B cell (primary cell): ENCODE results near the gene KIAA1217. TPM values are rescaled to one million over a fixed set of nuclear protein-coding genes. Genes with fewer than 3 reads are reported as not detected.

ENCODE experiments used
- ATAC-seq: fragments of 200-7000 bp; cut with Tn5 transposase; one replicate; pipeline ENCODE4 v1.10.0; 2021; ENCODE audit warnings: low read depth, mild to moderate bottlenecking, moderate number of reproducible peaks, moderate library complexity
- CTCF ChIA-PET: fragments of 350-600 bp; sonication (Branson Sonifier 250); formaldehyde crosslinking; loops from one replicate; lab custom pipeline; 2021; ENCODE audit warnings: antibody characterized with exemption, inconsistent platforms; lab: Charles Lee
- POLR2A ChIA-PET: fragments of 350-600 bp; sonication (Branson Sonifier 250); formaldehyde crosslinking; loops from one replicate; lab custom pipeline; 2021; ENCODE audit warnings: antibody characterized with exemption; lab: Charles Lee
- DNase-seq: peaks from one replicate; pipeline ENCODE4 v3.0.0; 2013
- H2AFZ ChIP-seq: 2 replicates; pipeline ENCODE4 v1.6.1; 2012; ENCODE audit warnings: mild to moderate bottlenecking, low read depth, low read length; ENCODE audit not compliant: insufficient read depth, poor library complexity, severe bottlenecking
- H3K27ac ChIP-seq, 2 donors: 1 replicate in 1 of 2; 2 replicates in 1 of 2; pipeline ENCODE4 v1.5.1; 2012 to 2013; ENCODE audit warnings: low read length in 2 of 2, mild to moderate bottlenecking in 2 of 2, moderate library complexity in 1 of 2
- H3K27me3 ChIP-seq, 4 experiments: fragments of 200-600 bp in 1 of 4; sonication (generic) in 1 of 4; replicated peaks in 1 of 4; 1 replicate in 2 of 4; 2 replicates in 2 of 4; pipeline versions ENCODE4 v1.6.1 to v1.7.0; 2013 to 2016; ENCODE audit warnings: low read length in 3 of 4, mild to moderate bottlenecking in 2 of 4, mixed read lengths in 1 of 4, moderate library complexity in 1 of 4; ENCODE audit not compliant: insufficient read depth in 4 of 4, control insufficient read depth in 3 of 4; ENCODE audit errors: control extremely low read depth in 1 of 4
- H3K36me3 ChIP-seq, 2 experiments: replicated peaks in 1 of 2; 1 replicate in 1 of 2; 2 replicates in 1 of 2; pipeline versions ENCODE4 v1.6.1 to v1.7.1; 2013; ENCODE audit warnings: low read length in 1 of 2; ENCODE audit not compliant: insufficient read depth in 2 of 2, control insufficient read depth in 1 of 2; ENCODE audit errors: control extremely low read depth in 1 of 2, extremely low read depth in 1 of 2
- H3K4me1 ChIP-seq, 2 donors: fragments of 200-600 bp in 1 of 2; sonication (generic) in 1 of 2; 1 replicate in 1 of 2; 2 replicates in 1 of 2; pipeline versions ENCODE4 v1.5.1 to v1.6.1; 2013 to 2017; ENCODE audit warnings: low read length in 2 of 2; ENCODE audit not compliant: control insufficient read depth in 2 of 2, insufficient read depth in 2 of 2
- H3K4me2 ChIP-seq: replicated peaks from 2 replicates; pipeline ENCODE3; 2012; ENCODE audit warnings: mild to moderate bottlenecking, low read depth, low read length; ENCODE audit not compliant: poor library complexity, severe bottlenecking
- H3K4me3 ChIP-seq, 5 experiments: fragments of 200-600 bp in 1 of 5; sonication (generic) in 1 of 5; 1 replicate in 3 of 5; 2 replicates in 2 of 5; pipeline versions ENCODE4 v1.5.1 to v1.7.0; 2011 to 2016; ENCODE audit warnings: low read length in 4 of 5, mild to moderate bottlenecking in 4 of 5, low read depth in 2 of 5, control low read depth in 1 of 5, moderate library complexity in 1 of 5; ENCODE audit not compliant: insufficient read depth in 1 of 5; ENCODE audit errors: control extremely low read depth in 1 of 5, extremely low read depth in 1 of 5
- H3K79me2 ChIP-seq: fragments of 200-600 bp; sonication (generic); one replicate; pipeline ENCODE4 v1.6.0; 2016; ENCODE audit warnings: low read length; ENCODE audit not compliant: control insufficient read depth, insufficient read depth
- H3K9ac ChIP-seq: fragments of 200-600 bp; sonication (generic); 2 replicates; pipeline ENCODE4 v1.6.1; 2017; ENCODE audit warnings: mild to moderate bottlenecking, low read length, moderate library complexity
- H3K9me3 ChIP-seq, 3 donors: one replicate each; pipeline versions ENCODE4 v1.6.1 to v1.7.1; 2013; ENCODE audit warnings: low read length in 2 of 3; ENCODE audit not compliant: control insufficient read depth in 2 of 3, insufficient read depth in 1 of 3; ENCODE audit errors: control extremely low read depth in 1 of 3
- H4K20me1 ChIP-seq: 2 replicates; pipeline ENCODE4 v1.6.0; 2012; ENCODE audit warnings: mild to moderate bottlenecking, low read length; ENCODE audit not compliant: insufficient read depth, control insufficient read depth, poor library complexity, severe bottlenecking
- H3K27ac Mint-ChIP-seq: one replicate; pipeline ENCODE4 v1.8.0; 2021; ENCODE audit warnings: mixed read lengths
- H3K27me3 Mint-ChIP-seq: one replicate; pipeline ENCODE4 v1.8.0; 2021; ENCODE audit warnings: mixed read lengths
- H3K4me1 Mint-ChIP-seq: one replicate; pipeline ENCODE4 v1.8.0; 2021; ENCODE audit warnings: mixed read lengths
- H3K4me3 Mint-ChIP-seq: one replicate; pipeline ENCODE4 v1.8.0; 2021; ENCODE audit warnings: mixed read lengths
- H3K9me3 Mint-ChIP-seq: one replicate; pipeline ENCODE4 v1.8.0; 2022; ENCODE audit warnings: mixed read lengths; ENCODE audit not compliant: insufficient read depth
- EZH2 ChIP-seq: IDR thresholded peaks from 2 replicates; pipeline ENCODE4 v1.6.1; 2012; ENCODE audit warnings: borderline replicate concordance, low read depth, mild to moderate bottlenecking, moderate library complexity, low read length; ENCODE audit not compliant: insufficient read depth, poor library complexity, severe bottlenecking
- WGBS: methylation state at CpG from one replicate; pipeline ENCODE4 v1.1.5; 2013; ENCODE audit warnings: missing lambda C conversion rate; ENCODE audit not compliant: insufficient coverage; 5-methylcytosine and 5-hydroxymethylcytosine counted together
- intact Hi-C: fragments of 100-400 bp; cut with micrococcal nuclease; formaldehyde crosslinking; loops from one replicate; pipeline ENCODE4 v1.10.0; 2022
- polyA plus RNA-seq: library from polyadenylated mRNA; depleted of rRNA; stranded (reverse); fragments of >200 nt; gene quantifications from 2 replicates; pipeline ENCODE4 v1.2.3, GENCODE V29; 2012
- total RNA-seq, 2 donors: library from RNA; stranded (reverse); fragments of 120-200 nt in 1 of 2; gene quantifications; 1 replicate in 1 of 2; 2 replicates in 1 of 2; pipeline versions ENCODE4 v1.2.3 to v1.2.4, GENCODE V29; 2013 to 2022
- TF ChIP-seq, protein P1 (sequence below): fragments of 200-600 bp; IDR thresholded peaks from one replicate; pipeline ENCODE4 v1.8.0; 2022; ENCODE audit warnings: antibody characterized with exemption, mild to moderate bottlenecking

KIAA1217 gene
- total and polyA plus RNA-seq, 2 donors (not counting 1 experiment from before 2014, with no cell fraction given): 0.67 TPM; not detected in 1

DNA sequence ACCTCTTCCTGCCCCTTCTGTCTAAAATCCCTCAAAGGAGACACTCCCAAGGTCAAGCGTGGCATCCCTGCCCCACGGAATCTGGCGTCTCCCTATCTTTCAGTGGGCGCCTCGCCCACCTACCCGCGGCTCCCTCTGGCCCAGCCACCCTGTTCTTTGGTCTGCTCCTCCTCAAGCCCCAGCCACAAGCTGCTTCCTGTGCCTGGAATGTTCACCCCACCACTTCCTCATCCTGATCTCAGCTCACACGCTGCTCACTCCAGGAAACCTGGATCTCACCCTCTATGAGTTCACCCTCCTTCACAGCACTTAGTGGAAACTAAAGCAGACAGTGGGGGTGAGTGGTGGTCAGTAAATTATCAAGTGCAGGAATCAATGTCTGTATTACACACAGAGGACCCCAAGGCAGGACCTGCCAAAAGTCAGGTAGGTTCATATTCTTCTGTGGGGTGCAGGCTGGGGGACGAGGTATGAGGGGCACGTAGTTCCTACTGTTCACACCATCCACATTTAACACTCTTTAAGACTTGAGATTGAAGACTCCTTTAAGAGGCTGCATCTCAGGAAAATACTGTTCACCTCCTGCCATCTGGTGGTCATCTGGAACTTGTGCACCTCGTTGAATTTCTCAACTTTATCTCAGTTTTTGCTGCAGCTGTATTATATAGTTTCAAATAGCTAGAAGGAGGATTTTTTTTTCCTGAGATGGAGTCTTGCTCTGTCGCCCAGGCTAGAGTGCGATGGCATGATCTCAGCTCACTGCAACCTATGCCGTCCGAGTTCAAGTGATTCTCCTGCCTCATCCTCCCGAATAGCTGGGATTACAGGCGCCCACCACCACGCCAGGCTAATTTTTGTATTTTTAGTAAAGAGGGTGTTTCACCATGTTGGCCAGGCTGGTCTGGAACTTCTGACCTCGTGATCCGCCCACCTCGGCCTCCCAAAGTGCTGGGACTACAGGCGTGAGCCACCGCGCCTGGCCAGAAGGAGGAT lies 348.1 kb downstream of the KIAA1217 start:
- DNase-seq (peak; percentile 4), ATAC-seq (no peak)
- Histone ChIP-seq H3K27ac (no peak overlapping the region), H2AFZ (no peak overlapping the region), H3K4me3 (no peak overlapping the region), H3K27me3 (no peaks in the 10 kb centered on the region), H3K79me2 (no peaks in the 10 kb centered on the region), H3K4me1 (no peaks in the 10 kb centered on the region), H3K36me3 (no peaks in the 10 kb centered on the region), H3K9ac (no peak overlapping the region), H3K9me3 (peaks cover 0 to 3% (median 0%) of the 10 kb centered on the region in 3 donors), H4K20me1 (no peaks in the 10 kb centered on the region), H3K4me2 (no peak overlapping the region)
- Mint-ChIP-seq H3K4me1 (no peaks in the 10 kb centered on the region), H3K27me3 (peaks cover 9% of the 10 kb centered on the region), H3K9me3 (no peaks in the 10 kb centered on the region), H3K4me3 (no peak overlapping the region), H3K27ac (no peak overlapping the region)
- intact Hi-C loops: no loop called here
- 47% methylated on average over 14 of the region's 24 CpGs for WGBS
- TF ChIP-seq EZH2: no peak
- TF ChIP-seq, protein P1, sequence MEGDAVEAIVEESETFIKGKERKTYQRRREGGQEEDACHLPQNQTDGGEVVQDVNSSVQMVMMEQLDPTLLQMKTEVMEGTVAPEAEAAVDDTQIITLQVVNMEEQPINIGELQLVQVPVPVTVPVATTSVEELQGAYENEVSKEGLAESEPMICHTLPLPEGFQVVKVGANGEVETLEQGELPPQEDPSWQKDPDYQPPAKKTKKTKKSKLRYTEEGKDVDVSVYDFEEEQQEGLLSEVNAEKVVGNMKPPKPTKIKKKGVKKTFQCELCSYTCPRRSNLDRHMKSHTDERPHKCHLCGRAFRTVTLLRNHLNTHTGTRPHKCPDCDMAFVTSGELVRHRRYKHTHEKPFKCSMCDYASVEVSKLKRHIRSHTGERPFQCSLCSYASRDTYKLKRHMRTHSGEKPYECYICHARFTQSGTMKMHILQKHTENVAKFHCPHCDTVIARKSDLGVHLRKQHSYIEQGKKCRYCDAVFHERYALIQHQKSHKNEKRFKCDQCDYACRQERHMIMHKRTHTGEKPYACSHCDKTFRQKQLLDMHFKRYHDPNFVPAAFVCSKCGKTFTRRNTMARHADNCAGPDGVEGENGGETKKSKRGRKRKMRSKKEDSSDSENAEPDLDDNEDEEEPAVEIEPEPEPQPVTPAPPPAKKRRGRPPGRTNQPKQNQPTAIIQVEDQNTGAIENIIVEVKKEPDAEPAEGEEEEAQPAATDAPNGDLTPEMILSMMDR: peak; percentile 72
- POLR2A ChIA-PET: no interaction called here
- CTCF ChIA-PET: interaction anchor here (1.0 to 2.3 kb wide), 4 partner anchors 11 to 1399 kb away, joined by 3 to 10 read pairs (median 4); no protein-coding TSS in a partner anchor

GRCh38 chr10:24561453-24561852 lies 352.5 kb downstream of the KIAA1217 start:
- H3K4me1 ChIP-seq: no peaks in the 10 kb centered on the region
- no peak overlapping the region for H2AFZ ChIP-seq
- H3K4me3 Mint-ChIP-seq: no peak overlapping the region
- H3K4me3 ChIP-seq: no peak overlapping the region
- CTCF ChIA-PET: no interaction called here
- WGBS: no CpG with 5 or more reads among the region's 3 CpGs
- no peak overlapping the region for H3K27ac ChIP-seq
- no peaks in the 10 kb centered on the region for H3K36me3 ChIP-seq
- no peaks in the 10 kb centered on the region for H4K20me1 ChIP-seq
- no peak for TF ChIP-seq EZH2
- TF ChIP-seq, protein P1: no peak
- no peak for ATAC-seq
- intact Hi-C loops: no loop called here
- no peaks in the 10 kb centered on the region for H3K9me3 Mint-ChIP-seq
- H3K4me1 Mint-ChIP-seq: no peaks in the 10 kb centered on the region
- H3K27me3 Mint-ChIP-seq: peaks cover 10% of the 10 kb centered on the region
- no peak overlapping the region for H3K27ac Mint-ChIP-seq
- H3K4me2 ChIP-seq: no peak overlapping the region
- H3K9ac ChIP-seq: no peak overlapping the region
- DNase-seq: no peak
- H3K79me2 ChIP-seq: no peaks in the 10 kb centered on the region
- POLR2A ChIA-PET: no interaction called here
- no peaks in the 10 kb centered on the region for H3K27me3 ChIP-seq
- H3K9me3 ChIP-seq: peaks cover 0 to 3% (median 0%) of the 10 kb centered on the region in 3 donors
